OCI-M2 (cell line): Measurements from ENCODE around the gene SMARCC2.

Experiments
- DNase-seq: peaks from one replicate; lab custom pipeline; 2025; ENCODE audit not compliant: unreplicated experiment; lab: John Stamatoyannopoulos, UW

Gene SMARCC2

DNA sequence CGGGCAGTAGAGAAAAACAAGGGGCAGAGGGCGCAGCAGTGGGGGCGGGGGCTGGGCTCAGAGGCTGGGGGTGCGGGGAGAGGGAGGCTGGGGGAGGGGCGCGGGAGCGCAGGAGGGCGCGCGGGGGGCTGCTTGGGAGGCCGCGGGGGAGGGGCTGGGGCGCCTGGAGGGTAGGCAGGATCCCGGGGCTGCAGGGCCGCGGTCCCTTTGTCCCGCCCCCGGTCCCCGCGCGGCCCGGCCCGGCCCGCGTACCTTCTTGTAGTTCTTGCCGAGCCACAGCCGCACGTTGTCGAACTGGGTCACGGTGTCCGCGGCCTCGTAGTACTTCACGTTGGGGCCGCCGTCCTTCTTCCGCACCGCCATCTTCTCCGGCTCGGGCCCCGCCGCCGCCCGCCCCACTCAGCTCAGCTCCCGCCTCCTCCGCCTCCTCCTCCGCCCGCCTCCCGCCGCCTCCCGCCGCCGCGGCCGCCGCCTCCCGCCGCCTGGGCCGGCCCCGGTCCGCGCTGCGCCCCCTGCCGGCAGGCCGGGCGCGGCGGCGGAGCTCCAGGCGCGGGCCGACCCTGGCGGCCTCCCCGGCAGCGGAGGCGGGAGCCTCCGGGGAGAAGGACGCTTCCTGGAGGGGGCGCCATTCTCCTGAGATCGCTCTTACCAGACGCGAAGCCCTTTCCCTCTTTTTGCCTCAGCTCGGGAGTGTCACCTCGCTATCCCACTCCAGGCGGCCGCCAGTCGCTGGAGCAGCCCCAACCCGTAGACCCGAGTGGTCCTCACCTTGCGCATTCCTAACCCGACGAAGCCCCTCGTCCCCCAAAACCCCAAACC, at the start of gene SMARCC2:
TSS of gene SMARCC2 (minus strand) at position 385 of the 819 bp plus-strand sequence. CDS start at position 363, 22 bp downstream.
- DNase-seq: peak; percentile 37

DNA sequence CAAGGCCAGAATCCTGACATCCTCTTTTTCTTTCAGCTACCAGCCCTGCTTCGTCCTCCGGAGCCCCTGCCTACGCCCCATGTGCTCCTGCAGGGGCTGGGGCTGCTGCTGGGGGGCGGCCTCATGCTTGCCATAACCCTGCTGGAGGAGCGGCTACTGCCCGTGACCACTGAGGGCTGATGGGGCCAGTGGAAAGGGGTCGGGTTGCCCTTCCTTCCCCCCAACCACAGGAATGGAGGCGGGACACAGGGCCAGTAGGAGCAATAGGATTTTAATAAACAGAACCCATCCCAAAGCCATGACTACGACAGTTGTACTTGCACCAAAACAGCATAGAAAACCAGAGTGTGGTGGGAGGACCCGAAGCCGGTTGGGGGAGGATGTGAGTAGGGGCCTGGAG, 48.3 kb upstream of the SMARCC2 start:
- DNase-seq: no peak

GRCh38 chr12:56236985-56237384, 47.7 kb upstream of the SMARCC2 start:
- no peak for DNase-seq

DNA sequence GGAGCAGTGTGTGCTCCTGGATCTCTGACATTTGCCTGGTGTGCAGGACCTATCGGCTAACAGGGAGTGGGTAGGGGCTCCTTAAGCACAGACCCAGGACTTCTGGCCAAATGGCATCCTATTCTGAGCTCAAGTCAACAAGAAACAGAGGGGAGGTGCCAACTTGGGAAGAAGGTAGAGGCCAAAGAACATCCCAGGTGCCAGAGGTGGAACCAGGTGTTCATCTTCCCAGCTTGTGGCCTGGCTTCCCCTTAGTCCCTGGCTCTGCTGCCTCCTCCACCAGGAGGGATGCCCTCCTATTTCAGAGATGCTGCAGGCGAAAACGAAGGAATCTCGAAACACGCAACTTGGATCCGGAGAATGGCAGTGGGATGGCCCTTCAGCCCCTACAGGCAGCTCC, 46.8 kb upstream of the SMARCC2 start:
- DNase-seq: no peak

GRCh38 chr12:56234746-56235436, 45.6 kb upstream of the SMARCC2 start:
- no peak for DNase-seq

DNA sequence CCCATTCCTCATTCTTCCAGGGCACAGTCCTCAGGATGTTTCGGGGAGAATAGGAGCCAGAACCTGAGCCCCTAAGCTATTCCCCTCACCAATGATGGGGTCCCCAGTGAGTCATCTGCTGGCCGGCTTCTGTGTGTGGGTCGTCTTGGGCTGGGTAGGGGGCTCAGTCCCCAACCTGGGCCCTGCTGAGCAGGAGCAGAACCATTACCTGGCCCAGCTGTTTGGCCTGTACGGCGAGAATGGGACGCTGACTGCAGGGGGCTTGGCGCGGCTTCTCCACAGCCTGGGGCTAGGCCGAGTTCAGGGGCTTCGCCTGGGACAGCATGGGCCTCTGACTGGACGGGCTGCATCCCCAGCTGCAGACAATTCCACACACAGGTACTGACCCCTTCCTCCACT, 41.9 kb upstream of the SMARCC2 start:
- no peak for DNase-seq

DNA sequence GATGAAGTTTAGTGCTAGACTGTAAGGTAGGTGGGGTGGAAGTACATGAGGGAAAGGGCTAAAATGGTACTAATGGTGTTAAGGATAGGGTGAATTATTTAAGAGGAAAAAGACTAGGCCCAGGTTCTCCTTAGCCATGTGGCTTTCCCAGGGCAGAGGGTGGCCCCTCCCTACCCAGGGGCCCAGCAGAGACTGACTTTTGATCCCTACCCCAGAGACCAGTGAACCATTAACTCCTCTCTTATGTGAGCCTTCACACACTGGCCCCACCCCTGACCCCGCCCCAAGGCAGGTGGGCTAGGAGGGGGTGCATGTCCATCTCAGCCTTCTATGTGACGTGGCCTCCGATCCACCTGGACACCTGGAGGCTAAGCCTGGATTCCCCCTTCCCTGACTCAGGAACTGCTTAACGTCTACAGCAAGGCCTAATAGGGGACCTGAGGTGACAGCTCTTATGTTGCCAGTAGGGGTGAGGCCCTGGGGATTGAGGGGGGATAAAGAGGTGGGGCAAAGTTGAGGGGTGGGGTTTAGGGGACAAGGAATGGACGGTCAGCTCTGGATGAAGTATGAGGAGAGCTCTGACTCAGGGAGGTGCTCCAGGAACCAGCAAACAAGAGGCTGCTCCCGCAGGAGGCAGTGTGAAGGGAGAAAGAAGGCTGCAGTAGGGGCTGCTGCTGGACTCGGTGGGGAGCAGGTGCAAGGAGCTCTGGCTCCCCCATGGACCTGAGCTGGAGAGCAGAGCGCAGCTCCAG, 41.3 kb upstream of the SMARCC2 start:
- no peak for DNase-seq

GRCh38 chr12:56229916-56230431, 40.7 kb upstream of the SMARCC2 start, which contains the start of gene SLC39A5:
SLC39A5 (plus strand) TSS chr12:56230051; CDS start chr12:56231275, 1,224 bp downstream.
- DNase-seq: no peak

- DNase-seq: no peak
Measured at GRCh38 chr12:56229082-56229481, 39.8 kb upstream of the SMARCC2 start.

DNA sequence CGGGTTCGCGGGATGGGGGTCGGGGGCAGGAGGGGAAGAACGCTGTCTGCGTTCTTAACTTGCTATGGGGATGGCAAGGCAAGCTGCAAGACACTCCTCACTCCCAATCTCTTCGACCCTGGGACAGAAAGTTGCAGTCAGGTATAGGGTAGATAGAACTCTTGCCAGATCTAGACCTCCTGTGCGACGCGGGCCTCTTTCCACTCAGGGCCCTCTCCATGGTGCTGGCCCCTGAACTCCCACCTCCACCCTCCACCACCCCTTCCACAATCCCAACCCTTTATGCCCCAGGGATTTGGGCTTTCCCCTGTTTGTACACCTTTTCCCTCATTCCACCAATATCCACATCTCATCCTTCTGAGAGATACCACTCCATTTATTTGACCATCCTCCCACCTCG, 35.7 kb upstream of the SMARCC2 start:
- no peak for DNase-seq

GRCh38 chr12:56224102-56224701, 34.9 kb upstream of the SMARCC2 start, which contains the start of gene NABP2:
NABP2 (plus strand) TSS chr12:56224342; CDS start chr12:56224857, 515 bp downstream.
- no peak for DNase-seq

DNA sequence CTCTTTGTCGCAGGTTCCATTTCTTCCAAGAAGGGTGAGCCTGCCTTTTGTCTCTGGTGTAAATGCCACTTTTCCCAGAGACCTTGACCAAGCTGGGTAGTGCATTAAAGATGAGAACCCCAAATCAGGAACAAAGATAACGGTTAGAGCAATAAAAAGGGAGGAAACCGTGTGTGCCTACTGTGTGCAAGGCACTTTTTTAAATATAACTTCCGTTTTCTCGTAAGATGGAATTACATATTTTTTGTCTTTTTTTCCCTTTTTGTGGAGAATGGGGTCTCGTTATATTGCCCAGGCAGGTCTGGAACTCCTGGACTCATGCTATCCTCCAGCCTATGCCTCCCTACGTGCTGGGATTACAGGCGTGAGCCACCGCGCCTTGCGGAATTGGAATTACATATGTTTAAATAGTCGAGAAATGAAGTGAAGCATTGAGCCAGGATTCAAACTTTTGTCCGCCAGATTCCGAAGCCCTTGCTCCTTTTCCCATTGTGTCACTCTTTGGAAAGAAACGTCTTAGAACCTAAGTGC, 34.4 kb upstream of the SMARCC2 start:
- DNase-seq: no peak

DNA sequence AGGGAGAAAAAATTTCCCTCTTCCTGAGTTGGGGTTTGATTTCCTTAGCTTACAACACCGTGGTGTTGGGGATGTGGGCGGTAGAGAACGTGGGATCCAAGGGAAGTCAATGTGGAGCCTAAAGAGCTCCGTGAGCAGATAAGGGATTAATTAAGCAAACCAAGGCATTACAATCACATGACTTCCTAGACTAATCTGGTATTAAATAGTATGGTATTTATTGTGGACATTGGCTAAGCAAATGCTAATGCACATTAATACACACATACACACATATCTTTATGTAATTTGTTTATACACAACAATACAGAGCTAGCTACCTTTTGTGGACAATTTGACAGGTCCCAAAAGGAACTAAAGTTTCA, 33.2 kb upstream of the SMARCC2 start:
- no peak for DNase-seq

DNA sequence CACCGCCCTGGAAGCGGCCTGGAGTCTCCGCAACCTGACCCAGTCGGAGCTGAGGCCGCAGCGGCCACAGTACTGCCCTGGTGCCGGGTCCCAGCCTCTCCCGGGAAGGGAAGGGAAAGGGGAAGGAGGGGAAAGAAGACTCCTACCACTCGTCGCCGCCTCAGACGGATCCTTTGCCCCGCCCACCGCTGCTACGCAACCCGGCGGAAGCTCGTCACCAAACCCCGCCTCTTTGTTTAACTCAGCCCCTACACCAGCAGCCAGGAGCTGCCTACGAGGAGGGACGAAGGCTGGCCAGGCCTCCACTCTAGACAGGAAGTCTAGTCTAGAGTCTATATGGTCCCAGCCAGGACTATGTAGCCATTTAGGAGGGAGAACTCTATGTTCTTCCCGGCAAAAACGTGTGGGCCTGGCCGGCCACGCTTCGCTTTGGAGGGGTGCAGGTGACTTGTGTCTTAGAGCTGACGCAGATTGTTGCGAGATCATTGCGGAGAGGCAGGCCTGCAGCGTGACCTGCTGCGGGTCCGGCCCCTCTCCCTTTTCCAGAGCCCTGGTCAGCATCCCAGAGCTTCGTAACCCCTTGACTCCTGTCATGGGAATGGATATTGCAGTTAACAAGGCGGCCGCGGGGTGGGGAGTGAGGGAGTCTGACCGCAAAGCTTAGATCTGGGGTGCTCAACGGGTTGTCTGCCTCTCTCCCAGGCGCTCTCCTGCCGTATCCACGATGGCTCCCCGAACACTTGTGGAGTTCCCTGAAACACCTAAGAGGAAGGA, 32.7 kb upstream of the SMARCC2 start, which contains the start of gene RNF41:
TSS of gene RNF41 (minus strand) at position 166 of the 774 bp plus-strand sequence. CDS start 7,875 bp downstream, outside the sequence.
- peak; percentile 76 for DNase-seq

DNA sequence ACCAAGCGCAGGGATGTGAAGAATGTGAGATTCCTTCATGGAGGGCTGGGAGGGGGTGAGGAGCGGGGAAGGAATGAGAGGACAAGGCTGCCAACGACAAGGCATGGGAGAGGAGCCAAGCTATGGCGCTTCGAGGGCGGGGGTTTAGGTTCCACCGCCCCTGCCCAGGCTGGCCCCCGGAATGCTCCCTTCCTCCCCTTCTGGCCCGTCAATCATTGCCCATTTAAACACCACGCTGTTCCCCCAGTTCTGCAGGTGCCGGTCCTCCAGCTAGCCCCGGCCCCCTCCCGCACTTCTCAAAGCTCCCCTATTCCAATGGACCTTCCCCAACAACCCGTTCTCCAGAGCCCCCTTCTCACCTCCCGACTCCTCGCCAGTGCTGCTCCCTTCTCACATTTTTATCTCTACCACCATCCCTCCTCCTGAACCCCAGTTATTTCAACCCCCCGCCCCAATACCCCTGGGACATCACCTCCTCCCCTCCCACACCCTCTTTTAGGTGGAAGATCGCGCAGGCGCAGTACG, 32.0 kb upstream of the SMARCC2 start:
- DNase-seq: no peak

DNA sequence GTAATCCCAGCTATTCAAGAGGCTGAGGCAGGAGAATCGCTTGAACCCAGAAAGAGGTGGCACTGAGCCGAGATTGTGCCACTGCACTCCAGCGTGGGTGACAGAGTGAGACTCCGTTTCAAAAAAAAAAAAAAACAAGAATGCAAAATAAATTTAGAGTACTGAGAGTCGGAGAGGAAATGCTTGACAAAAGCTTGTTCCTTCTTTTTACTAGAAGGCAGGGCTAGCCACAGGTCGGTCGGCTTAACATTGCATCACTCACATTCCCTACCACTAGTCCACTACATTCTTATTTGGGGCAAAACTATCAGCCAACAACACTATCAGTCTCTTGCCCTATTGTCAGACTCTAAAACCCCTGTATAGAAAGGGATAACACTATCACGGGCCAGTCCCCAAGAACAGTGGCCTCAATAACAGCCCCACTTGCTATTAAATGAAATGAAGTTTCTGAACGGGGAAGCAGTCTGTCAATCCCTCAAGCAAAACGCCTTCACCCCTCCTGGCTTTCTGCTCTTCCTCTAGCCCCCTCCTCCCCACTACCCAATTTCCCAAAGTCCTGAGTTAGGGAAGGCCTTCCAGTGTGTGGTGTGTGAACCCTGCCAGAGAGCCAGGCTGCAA, 31.4 kb upstream of the SMARCC2 start:
- no peak for DNase-seq

DNA sequence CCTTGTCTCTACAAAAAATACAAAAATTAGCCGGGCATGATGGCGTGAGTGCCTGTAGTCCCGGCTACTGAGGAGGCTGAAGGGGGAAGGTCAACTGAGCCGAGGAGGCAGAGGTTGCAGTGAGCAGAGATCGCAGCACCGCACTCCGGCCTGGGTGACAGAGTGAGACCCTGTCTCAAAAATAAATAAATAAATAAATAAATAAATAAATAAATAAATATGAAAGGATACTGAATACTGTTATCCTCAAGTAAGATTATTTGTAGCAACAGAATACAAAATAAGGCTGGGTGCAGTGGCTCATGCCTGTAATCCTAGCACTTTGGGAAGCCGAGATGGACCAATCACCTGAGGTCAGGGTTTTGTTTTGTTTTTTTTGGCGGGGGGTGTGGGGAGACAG, 30.6 kb upstream of the SMARCC2 start:
- no peak for DNase-seq

GRCh38 chr12:56216461-56216860, 27.2 kb upstream of the SMARCC2 start:
- DNase-seq: no peak

GRCh38 chr12:56213878-56214277, 24.6 kb upstream of the SMARCC2 start:
- DNase-seq: no peak
